DMS79 treated with DMSO at 0.1 percent for 48 hours (cell line): ENCODE measurements around the gene CSRNP3.
A peak's percentile ranks its signal among the peaks of the same experiment; 100 is the strongest.
"Not testable (repeated sequence)": the region's sequence is repeated elsewhere in the genome, so short reads cannot be mapped to it uniquely, and the experiment has no call there.

Experiments
- DNase-seq: peaks from one replicate; lab custom pipeline; 2025; lab: John Stamatoyannopoulos, UW

The CSRNP3 gene

GRCh38 chr2:165590999-165591398 is 121.5 kb downstream of the CSRNP3 start:
- DNase-seq: not testable (repeated sequence)

- DNase-seq: no peak
Measured at GRCh38 chr2:165593081-165593480, 123.6 kb downstream of the CSRNP3 start.

GRCh38 chr2:165594231-165594934 is 124.9 kb downstream of the CSRNP3 start:
- DNase-seq: no peak

GRCh38 chr2:165594935-165595255 is 125.4 kb downstream of the CSRNP3 start:
- no peak for DNase-seq

- DNase-seq: no peak
Measured at GRCh38 chr2:165596788-165597187, 127.3 kb downstream of the CSRNP3 start.

GRCh38 chr2:165601065-165601830 is 131.8 kb downstream of the CSRNP3 start:
- DNase-seq: peak; percentile 61

- DNase-seq: peak; percentile 49
Measured at GRCh38 chr2:165601928-165602521, 132.5 kb downstream of the CSRNP3 start.

GRCh38 chr2:165609672-165610071 is 140.2 kb downstream of the CSRNP3 start:
- peak; percentile 30 for DNase-seq

GRCh38 chr2:165610591-165611029 is 141.1 kb downstream of the CSRNP3 start:
- peak; percentile 79 for DNase-seq

GRCh38 chr2:165617741-165618481 is 148.4 kb downstream of the CSRNP3 start:
- DNase-seq: no peak

GRCh38 chr2:165618806-165619205 is 149.3 kb downstream of the CSRNP3 start:
- no peak for DNase-seq

GRCh38 chr2:165621086-165621560 is 151.6 kb downstream of the CSRNP3 start:
- DNase-seq: peak; percentile 74

GRCh38 chr2:165623161-165623560 is 153.7 kb downstream of the CSRNP3 start:
- no peak for DNase-seq

GRCh38 chr2:165623783-165624469 is 154.4 kb downstream of the CSRNP3 start:
- DNase-seq: no peak

- peak; percentile 3 for DNase-seq
Measured at GRCh38 chr2:165624470-165624800, 154.9 kb downstream of the CSRNP3 start.

- no peak for DNase-seq
Measured at GRCh38 chr2:165627470-165627869, 158.0 kb downstream of the CSRNP3 start.

- no peak for DNase-seq
Measured at GRCh38 chr2:165629776-165630175, 160.3 kb downstream of the CSRNP3 start.

GRCh38 chr2:165630236-165630635 is 160.7 kb downstream of the CSRNP3 start:
- DNase-seq: no peak

GRCh38 chr2:165631089-165631488 is 161.6 kb downstream of the CSRNP3 start:
- peak; percentile 85 for DNase-seq

- no peak for DNase-seq
Measured at GRCh38 chr2:165632594-165632993, 163.1 kb downstream of the CSRNP3 start.

GRCh38 chr2:165633431-165633830 is 163.9 kb downstream of the CSRNP3 start:
- no peak for DNase-seq

GRCh38 chr2:165634282-165634681 is 164.8 kb downstream of the CSRNP3 start:
- no peak for DNase-seq
